Testis (tissue), 2 donors: ENCODE results near the gene ARHGEF38.

Experiments used
- CTCF ChIP-seq, 3 experiments: fragments of 450-650 bp in 2 of 3; fragments of 200-600 bp in 1 of 3; sonication (generic) in 1 of 3; IDR thresholded peaks; one replicate each; pipeline ENCODE4 v1.5.1; 2016 to 2019; ENCODE audit warnings: antibody characterized with exemption in 3 of 3, mild to moderate bottlenecking in 2 of 3, moderate library complexity in 1 of 3
- POLR2A ChIP-seq: fragments of 450-650 bp; IDR thresholded peaks from one replicate; pipeline ENCODE4 v1.6.1; 2017; ENCODE audit warnings: antibody characterized with exemption, mild to moderate bottlenecking, moderate library complexity

- no peak for TF ChIP-seq POLR2A
- TF ChIP-seq CTCF (IDR thresholded peaks at IDR 0.05): no peak
Observed at GRCh38 chr4:105598787-105599186, 46.4 kb downstream of the ARHGEF38 start.
